Activated CD4-positive, alpha-beta T cell treated with anti-CD3 and anti-CD28 coated beads, Interleukin-2, amount 10 ng/mL, durations not matched to agents 7 days and 5 days (primary cell): ENCODE results near the gene B3GAT1. TPM values are rescaled to one million over a fixed set of nuclear protein-coding genes. Genes with fewer than 3 reads are reported as not detected.
"Not testable (repeated sequence)": the region's sequence is repeated elsewhere in the genome, so short reads cannot be mapped to it uniquely, and the experiment has no call there.

Experiments
- CTCF ChIA-PET: fragments of 350-600 bp; sonication (Branson Sonifier 250); formaldehyde crosslinking; loops from one replicate; lab custom pipeline; 2021; ENCODE audit warnings: antibody characterized with exemption; lab: Charles Lee
- POLR2A ChIA-PET: fragments of 350-600 bp; sonication (Branson Sonifier 250); formaldehyde crosslinking; loops from one replicate; lab custom pipeline; 2021; ENCODE audit warnings: antibody characterized with exemption; lab: Charles Lee
- DNase-seq: peaks from one replicate; pipeline ENCODE4 v3.0.0-alpha.2; 2020
- H3K27ac Mint-ChIP-seq: one replicate; pipeline ENCODE4 v1.8.0; 2021; ENCODE audit warnings: mild to moderate bottlenecking, moderate library complexity, mixed read lengths
- H3K27me3 Mint-ChIP-seq: one replicate; pipeline ENCODE4 v1.8.0; 2021; ENCODE audit warnings: mixed read lengths
- H3K36me3 Mint-ChIP-seq: one replicate; pipeline ENCODE4 v1.8.0; 2021; ENCODE audit warnings: low read depth, mixed read lengths
- H3K4me1 Mint-ChIP-seq: one replicate; pipeline ENCODE4 v1.8.0; 2021; ENCODE audit warnings: mixed read lengths
- H3K4me3 Mint-ChIP-seq: one replicate; pipeline ENCODE4 v1.8.0; 2021; ENCODE audit warnings: mild to moderate bottlenecking, moderate library complexity, mixed read lengths
- H3K9me3 Mint-ChIP-seq: one replicate; pipeline ENCODE4 v1.8.0; 2021; ENCODE audit warnings: mixed read lengths
- total RNA-seq, 2 experiments: library from RNA; stranded (reverse); gene quantifications; one replicate each; pipeline ENCODE4 v1.2.3, GENCODE V29; 2021

B3GAT1 gene, protein sequence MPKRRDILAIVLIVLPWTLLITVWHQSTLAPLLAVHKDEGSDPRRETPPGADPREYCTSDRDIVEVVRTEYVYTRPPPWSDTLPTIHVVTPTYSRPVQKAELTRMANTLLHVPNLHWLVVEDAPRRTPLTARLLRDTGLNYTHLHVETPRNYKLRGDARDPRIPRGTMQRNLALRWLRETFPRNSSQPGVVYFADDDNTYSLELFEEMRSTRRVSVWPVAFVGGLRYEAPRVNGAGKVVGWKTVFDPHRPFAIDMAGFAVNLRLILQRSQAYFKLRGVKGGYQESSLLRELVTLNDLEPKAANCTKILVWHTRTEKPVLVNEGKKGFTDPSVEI
- 1 to 10 TPM; 1.4 to 1.6 TPM for total RNA-seq

DNA sequence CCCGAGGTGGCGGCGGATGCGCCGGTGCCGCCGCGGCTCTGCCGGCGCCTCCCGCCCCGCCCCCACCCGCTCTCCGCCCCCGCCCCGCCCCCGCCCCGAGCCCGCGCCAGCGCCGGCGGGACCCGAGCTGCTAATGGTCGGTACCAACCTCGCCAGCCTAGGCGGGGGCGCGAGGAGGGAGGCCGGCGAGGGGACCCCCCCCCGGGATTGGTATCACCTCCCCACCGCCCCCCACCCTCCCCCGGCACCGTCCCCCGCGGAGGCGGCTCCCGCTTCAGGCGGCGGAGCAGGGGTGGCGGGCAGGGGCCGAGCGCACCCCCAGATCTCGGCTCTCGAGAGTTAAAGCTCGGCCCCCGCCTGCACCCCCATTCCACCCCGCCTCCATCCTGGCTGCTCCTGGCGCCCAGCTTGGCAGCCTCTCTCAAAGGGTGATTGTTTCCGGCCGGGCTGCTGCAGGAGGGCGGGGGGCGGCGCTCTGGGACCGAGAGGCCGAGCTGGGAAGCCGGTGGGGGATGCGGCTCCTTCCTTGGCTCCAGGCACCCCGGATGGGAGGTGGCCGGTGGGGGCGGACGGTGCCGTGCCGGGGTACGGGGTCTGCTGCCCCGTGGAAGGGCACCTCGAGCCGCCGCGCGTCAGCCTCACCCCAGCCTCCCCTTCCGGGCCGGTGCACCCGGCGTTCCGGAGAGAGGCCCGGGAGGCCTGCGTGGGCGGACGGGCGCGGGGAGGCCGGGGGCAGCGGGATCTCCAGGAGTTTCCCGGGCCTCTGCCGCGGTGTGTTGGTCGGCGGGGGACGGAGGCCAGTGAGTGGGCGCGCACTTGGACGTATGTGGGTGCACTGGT lies at the start of gene B3GAT1:
Gene B3GAT1 (minus strand): TSS at position 40 of the 840 bp plus-strand sequence. CDS start 24,583 bp downstream, outside the sequence.
- Mint-ChIP-seq H3K4me3 (peak within 1 kb of the TSS; percentile 58), H3K27me3 (peaks cover 66% of the 10 kb centered on the region), H3K27ac (no peak within 1 kb of the TSS), H3K4me1 (peaks cover 8% of the 10 kb centered on the region), H3K36me3 (no peaks in the 10 kb centered on the region), H3K9me3 (no peaks in the 10 kb centered on the region)
- CTCF ChIA-PET, result no interaction called here
- no peak for DNase-seq
- POLR2A ChIA-PET, result no interaction called here

- Mint-ChIP-seq H3K4me3 (no peak overlapping the region), H3K27ac (no peak overlapping the region), H3K4me1 (no peaks in the 10 kb centered on the region), H3K9me3 (peaks cover 7% of the 10 kb centered on the region), H3K36me3 (no peaks in the 10 kb centered on the region), H3K27me3 (peaks cover 16% of the 10 kb centered on the region)
- ChIA-PET POLR2A (no interaction called here), CTCF (no interaction called here)
- DNase-seq, result no peak
Measured at GRCh38 chr11:134461621-134462020, 49.6 kb upstream of the B3GAT1 start.

- ChIA-PET CTCF (no interaction called here), POLR2A (no interaction called here)
- H3K36me3 Mint-ChIP-seq, result no peaks in the 10 kb centered on the region
- H3K9me3 Mint-ChIP-seq, result peaks cover 9% of the 10 kb centered on the region
- H3K4me3 Mint-ChIP-seq, result no peak overlapping the region
- no peaks in the 10 kb centered on the region for H3K4me1 Mint-ChIP-seq
- no peak overlapping the region for H3K27ac Mint-ChIP-seq
- DNase-seq, result no peak
- H3K27me3 Mint-ChIP-seq, result peaks cover 16% of the 10 kb centered on the region
Measured at GRCh38 chr11:134460881-134461280, 48.8 kb upstream of the B3GAT1 start.

GRCh38 chr11:134460062-134460561 lies 48.1 kb upstream of the B3GAT1 start:
- no peak overlapping the region for H3K4me3 Mint-ChIP-seq
- H3K4me1 Mint-ChIP-seq, result no peaks in the 10 kb centered on the region
- DNase-seq, result no peak
- ChIA-PET POLR2A (no interaction called here), CTCF (no interaction called here)
- H3K9me3 Mint-ChIP-seq, result peaks cover 9% of the 10 kb centered on the region
- H3K27ac Mint-ChIP-seq, result no peak overlapping the region
- H3K36me3 Mint-ChIP-seq, result no peaks in the 10 kb centered on the region
- peaks cover 15% of the 10 kb centered on the region for H3K27me3 Mint-ChIP-seq

- CTCF ChIA-PET, result no interaction called here
- Mint-ChIP-seq H3K27me3 (peaks cover 15% of the 10 kb centered on the region), H3K36me3 (no peaks in the 10 kb centered on the region), H3K27ac (no peak overlapping the region), H3K4me3 (no peak overlapping the region), H3K9me3 (peaks cover 9% of the 10 kb centered on the region), H3K4me1 (no peaks in the 10 kb centered on the region)
- no peak for DNase-seq
- POLR2A ChIA-PET, result interaction anchor here (0.6 kb wide), 1 partner anchor 81 kb away, joined by 3 read pairs; no protein-coding TSS in a partner anchor
Measured at GRCh38 chr11:134459246-134460061, 47.4 kb upstream of the B3GAT1 start.

DNA sequence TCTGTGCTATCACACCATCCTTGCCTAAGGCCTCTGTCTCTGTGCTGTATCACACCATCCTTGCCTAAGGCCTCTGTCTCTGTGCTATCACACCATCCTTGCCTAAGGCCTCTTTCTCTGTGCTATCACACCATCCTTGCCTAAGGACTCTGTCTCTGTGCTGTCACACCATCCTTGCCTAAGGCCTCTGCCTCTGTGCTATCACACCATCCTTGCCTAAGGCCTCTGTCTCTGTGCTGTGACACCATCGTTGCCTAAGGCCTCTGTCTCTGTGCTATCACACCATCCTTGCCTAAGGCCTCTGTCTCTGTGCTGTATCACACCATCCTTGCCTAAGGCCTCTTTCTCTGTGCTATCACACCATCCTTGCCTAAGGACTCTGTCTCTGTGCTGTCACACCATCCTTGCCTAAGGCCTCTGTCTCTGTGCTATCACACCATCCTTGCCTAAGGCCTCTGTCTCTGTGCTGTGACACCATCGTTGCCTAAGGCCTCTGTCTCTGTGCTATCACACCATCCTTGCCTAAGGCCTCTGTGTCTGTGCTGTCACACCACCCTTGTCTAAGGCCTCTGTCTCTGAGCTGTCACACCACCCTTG lies 45.5 kb upstream of the B3GAT1 start:
- H3K4me1 Mint-ChIP-seq, H3K36me3 Mint-ChIP-seq, POLR2A ChIA-PET, H3K4me3 Mint-ChIP-seq, H3K27ac Mint-ChIP-seq, H3K9me3 Mint-ChIP-seq, DNase-seq, CTCF ChIA-PET, H3K27me3 Mint-ChIP-seq: not testable (repeated sequence)

- H3K36me3 Mint-ChIP-seq, result no peaks in the 10 kb centered on the region
- POLR2A ChIA-PET, result no interaction called here
- H3K27me3 Mint-ChIP-seq, result no peaks in the 10 kb centered on the region
- H3K4me3 Mint-ChIP-seq, result no peak overlapping the region
- H3K4me1 Mint-ChIP-seq, result no peaks in the 10 kb centered on the region
- no peak overlapping the region for H3K27ac Mint-ChIP-seq
- H3K9me3 Mint-ChIP-seq, result peaks cover 9% of the 10 kb centered on the region
- CTCF ChIA-PET, result no interaction called here
- DNase-seq, result no peak
Measured at GRCh38 chr11:134455516-134455915, 43.5 kb upstream of the B3GAT1 start.

- H3K27me3 Mint-ChIP-seq, result no peaks in the 10 kb centered on the region
- no peaks in the 10 kb centered on the region for H3K4me1 Mint-ChIP-seq
- no peak for DNase-seq
- no peak overlapping the region for H3K4me3 Mint-ChIP-seq
- ChIA-PET CTCF (interaction anchor here (1.5 kb wide), 1 partner anchor 12 kb away, joined by 3 read pairs; no protein-coding TSS in a partner anchor), POLR2A (no interaction called here)
- H3K36me3 Mint-ChIP-seq, result no peaks in the 10 kb centered on the region
- peaks cover 9% of the 10 kb centered on the region for H3K9me3 Mint-ChIP-seq
- H3K27ac Mint-ChIP-seq, result no peak overlapping the region
Measured at GRCh38 chr11:134454146-134454690, 42.2 kb upstream of the B3GAT1 start.

DNA sequence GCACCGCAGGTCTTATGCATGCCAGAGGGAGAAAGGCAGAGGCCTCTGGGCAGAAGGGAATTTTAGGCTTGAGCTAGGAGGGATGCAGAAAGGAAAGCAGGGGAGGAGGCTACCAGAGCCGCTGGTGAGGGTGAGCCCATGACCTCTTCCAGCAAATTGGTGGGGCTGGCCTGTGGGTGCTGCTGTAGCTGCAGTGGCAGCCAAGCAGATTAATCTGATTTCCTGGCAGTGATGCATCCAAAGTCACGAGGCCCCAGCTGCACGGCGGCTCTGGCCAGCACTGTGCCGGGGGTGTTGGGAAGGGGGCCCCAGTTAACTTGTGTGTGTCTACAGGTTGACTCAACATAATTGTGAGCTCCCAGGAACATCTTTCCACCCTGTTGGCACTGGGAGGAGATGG lies 41.4 kb upstream of the B3GAT1 start:
- ChIA-PET CTCF (interaction anchor here (0.9 kb wide), 1 partner anchor 21 kb away, joined by 3 read pairs; no protein-coding TSS in a partner anchor), POLR2A (no interaction called here)
- Mint-ChIP-seq H3K4me1 (no peaks in the 10 kb centered on the region), H3K27ac (no peak overlapping the region), H3K27me3 (no peaks in the 10 kb centered on the region), H3K36me3 (no peaks in the 10 kb centered on the region), H3K4me3 (no peak overlapping the region), H3K9me3 (peaks cover 5% of the 10 kb centered on the region)
- DNase-seq, result no peak

- Mint-ChIP-seq H3K27me3 (no peaks in the 10 kb centered on the region), H3K27ac (no peak overlapping the region), H3K9me3 (peaks cover 2% of the 10 kb centered on the region), H3K4me1 (no peaks in the 10 kb centered on the region), H3K36me3 (no peaks in the 10 kb centered on the region), H3K4me3 (no peak overlapping the region)
- no peak for DNase-seq
- CTCF ChIA-PET, result interaction anchor here (0.9 kb wide), 1 partner anchor 22 kb away, joined by 3 read pairs; no protein-coding TSS in a partner anchor
- POLR2A ChIA-PET, result no interaction called here
Measured at GRCh38 chr11:134452838-134453155, 40.8 kb upstream of the B3GAT1 start.

DNA sequence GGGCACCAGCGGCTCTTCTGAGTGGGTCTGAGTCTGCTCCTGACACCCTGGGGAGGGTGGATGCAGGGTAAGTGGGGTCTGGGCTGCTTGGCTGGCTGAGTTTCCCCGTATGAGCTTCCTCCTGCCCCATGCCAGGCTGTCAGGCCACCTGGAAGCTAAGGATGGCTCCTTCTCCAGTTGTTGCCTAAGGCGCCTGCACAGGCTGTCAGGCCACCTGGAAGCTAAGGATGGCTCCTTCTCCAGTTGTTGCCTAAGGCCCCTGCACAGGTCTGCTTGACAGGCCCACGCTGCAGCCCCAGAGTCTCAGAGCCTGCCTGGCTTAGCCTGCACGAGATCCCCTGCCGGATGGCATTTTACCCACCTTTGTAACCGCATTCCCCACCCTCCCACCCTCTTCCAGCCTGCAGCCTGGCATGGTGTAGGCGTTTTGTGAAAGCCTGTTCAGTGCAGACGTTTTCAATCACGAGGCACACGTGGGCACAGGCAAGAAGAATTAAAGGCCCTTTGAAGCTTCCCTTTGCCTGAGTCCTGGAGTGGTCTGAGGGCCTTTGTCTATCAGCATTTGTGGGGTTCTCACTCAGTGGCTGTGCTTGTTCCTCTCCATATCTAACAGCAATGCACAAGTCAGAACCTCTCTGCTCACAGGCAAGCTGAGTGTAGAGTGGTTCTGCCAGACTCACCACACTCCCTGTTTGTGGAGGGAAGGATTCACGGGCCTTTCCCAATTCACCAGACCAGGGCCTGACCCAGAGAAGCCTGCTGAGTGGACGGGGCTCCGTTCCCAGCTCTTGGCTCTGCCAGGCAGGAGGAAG lies 40.2 kb upstream of the B3GAT1 start:
- DNase-seq, result no peak
- H3K27me3 Mint-ChIP-seq, result no peaks in the 10 kb centered on the region
- H3K9me3 Mint-ChIP-seq, result peaks cover 2% of the 10 kb centered on the region
- H3K27ac Mint-ChIP-seq, result no peak overlapping the region
- CTCF ChIA-PET, result interaction anchor here (0.6 to 0.9 kb wide), 2 partner anchors 17 to 22 kb away, joined by 3 read pairs; no protein-coding TSS in a partner anchor
- no peaks in the 10 kb centered on the region for H3K4me1 Mint-ChIP-seq
- H3K36me3 Mint-ChIP-seq, result no peaks in the 10 kb centered on the region
- POLR2A ChIA-PET, result no interaction called here
- H3K4me3 Mint-ChIP-seq, result no peak overlapping the region
